ENCODE data around the gene MOB1A. TPM values are rescaled to one million over a fixed set of nuclear protein-coding genes. Genes with fewer than 3 reads are reported as not detected.

Gene MOB1A
- total RNA-seq, 1 donor from 2014 or later, result 96.4 TPM

DNA sequence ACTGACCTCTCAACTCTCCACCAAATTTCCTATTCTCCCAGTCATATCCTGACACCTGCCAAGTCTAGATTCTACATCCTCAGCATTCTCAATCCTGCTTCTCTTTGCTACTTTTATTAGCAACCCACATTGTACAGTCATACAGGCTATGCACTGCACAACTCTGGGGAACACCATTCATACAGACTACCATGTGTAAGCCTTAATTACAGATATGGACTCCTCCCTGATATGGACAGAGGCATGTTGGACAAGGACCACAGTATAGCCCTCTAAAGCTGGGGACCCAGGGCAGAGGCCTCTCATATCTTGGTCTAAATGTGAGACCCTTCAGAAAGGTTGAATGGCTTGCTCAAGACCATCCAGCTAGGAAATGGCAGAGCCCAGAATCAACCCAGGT lies 67.3 kb downstream of the MOB1A start:
- H3K4me1 Mint-ChIP-seq, result no peaks in the 10 kb centered on the region
- TF ChIP-seq, protein P1, sequence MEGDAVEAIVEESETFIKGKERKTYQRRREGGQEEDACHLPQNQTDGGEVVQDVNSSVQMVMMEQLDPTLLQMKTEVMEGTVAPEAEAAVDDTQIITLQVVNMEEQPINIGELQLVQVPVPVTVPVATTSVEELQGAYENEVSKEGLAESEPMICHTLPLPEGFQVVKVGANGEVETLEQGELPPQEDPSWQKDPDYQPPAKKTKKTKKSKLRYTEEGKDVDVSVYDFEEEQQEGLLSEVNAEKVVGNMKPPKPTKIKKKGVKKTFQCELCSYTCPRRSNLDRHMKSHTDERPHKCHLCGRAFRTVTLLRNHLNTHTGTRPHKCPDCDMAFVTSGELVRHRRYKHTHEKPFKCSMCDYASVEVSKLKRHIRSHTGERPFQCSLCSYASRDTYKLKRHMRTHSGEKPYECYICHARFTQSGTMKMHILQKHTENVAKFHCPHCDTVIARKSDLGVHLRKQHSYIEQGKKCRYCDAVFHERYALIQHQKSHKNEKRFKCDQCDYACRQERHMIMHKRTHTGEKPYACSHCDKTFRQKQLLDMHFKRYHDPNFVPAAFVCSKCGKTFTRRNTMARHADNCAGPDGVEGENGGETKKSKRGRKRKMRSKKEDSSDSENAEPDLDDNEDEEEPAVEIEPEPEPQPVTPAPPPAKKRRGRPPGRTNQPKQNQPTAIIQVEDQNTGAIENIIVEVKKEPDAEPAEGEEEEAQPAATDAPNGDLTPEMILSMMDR (IDR thresholded peaks at IDR 0.05; ENCODE audit: unreplicated experiment), result no peak
- DNase-seq (ENCODE audit: low spot score in 2 of 2, unreplicated experiment in 2 of 2), result no peak
- H3K9me3 Mint-ChIP-seq, result peaks cover 10% of the 10 kb centered on the region
- H3K27me3 Mint-ChIP-seq (ENCODE audit: low read depth), result no peaks in the 10 kb centered on the region
- no peak overlapping the region for H3K4me3 Mint-ChIP-seq
- H3K36me3 Mint-ChIP-seq, result no peaks in the 10 kb centered on the region
- no peak overlapping the region for H3K27ac Mint-ChIP-seq

DNA sequence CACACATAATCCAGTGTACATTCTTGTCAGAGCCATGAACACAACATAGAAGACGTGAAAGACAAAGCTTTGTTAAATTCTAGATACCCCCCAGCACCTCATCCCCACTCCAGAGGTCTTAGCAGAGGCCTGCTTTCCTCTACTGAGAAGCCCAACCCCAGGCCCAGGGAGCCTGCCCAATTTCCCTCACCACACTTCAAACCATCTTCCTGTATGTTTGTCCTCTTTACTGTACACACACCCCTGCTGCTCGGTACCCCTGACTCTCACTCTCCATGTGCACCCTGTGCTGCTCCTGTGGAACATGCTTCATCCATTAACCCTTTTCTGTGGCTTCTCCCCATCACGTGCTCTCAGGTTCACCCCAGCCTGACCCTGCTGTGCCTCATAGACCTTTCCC lies 68.1 kb downstream of the MOB1A start:
- no peaks in the 10 kb centered on the region for H3K27me3 Mint-ChIP-seq (ENCODE audit: low read depth)
- no peak overlapping the region for H3K27ac Mint-ChIP-seq
- H3K4me3 Mint-ChIP-seq, result no peak overlapping the region
- H3K9me3 Mint-ChIP-seq, result peaks cover 10% of the 10 kb centered on the region
- no peaks in the 10 kb centered on the region for H3K36me3 Mint-ChIP-seq
- TF ChIP-seq, protein P1 (IDR thresholded peaks at IDR 0.05; ENCODE audit: unreplicated experiment), result no peak
- no peak for DNase-seq (ENCODE audit: low spot score in 2 of 2, unreplicated experiment in 2 of 2)
- no peaks in the 10 kb centered on the region for H3K4me1 Mint-ChIP-seq

DNA sequence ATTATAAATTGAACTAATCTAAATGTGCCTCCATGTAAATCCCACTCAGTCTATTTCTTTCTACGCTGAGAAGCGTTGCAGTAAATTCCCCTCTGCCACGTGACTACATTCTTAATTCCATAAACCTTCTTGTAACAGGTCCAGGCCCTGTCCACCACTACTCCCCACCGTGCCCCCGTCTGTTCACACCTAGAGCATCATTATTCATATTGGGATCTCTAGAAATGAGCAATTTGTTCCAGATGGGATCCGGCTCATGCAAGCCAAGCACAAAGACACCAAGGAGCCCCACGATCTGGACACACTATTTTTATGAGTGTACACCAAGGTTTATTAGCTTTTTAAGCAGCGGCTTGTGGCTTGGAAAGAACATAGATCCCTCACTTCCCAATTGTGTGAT lies 69.1 kb downstream of the MOB1A start:
- Mint-ChIP-seq H3K9me3 (peaks cover 10% of the 10 kb centered on the region), H3K4me1 (no peaks in the 10 kb centered on the region), H3K27ac (no peak overlapping the region), H3K4me3 (no peak overlapping the region), H3K27me3 (ENCODE audit: low read depth) (no peaks in the 10 kb centered on the region), H3K36me3 (peaks cover 3% of the 10 kb centered on the region)
- TF ChIP-seq, protein P1 (IDR thresholded peaks at IDR 0.05; ENCODE audit: unreplicated experiment), result no peak
- no peak for DNase-seq (ENCODE audit: low spot score in 2 of 2, unreplicated experiment in 2 of 2)

DNA sequence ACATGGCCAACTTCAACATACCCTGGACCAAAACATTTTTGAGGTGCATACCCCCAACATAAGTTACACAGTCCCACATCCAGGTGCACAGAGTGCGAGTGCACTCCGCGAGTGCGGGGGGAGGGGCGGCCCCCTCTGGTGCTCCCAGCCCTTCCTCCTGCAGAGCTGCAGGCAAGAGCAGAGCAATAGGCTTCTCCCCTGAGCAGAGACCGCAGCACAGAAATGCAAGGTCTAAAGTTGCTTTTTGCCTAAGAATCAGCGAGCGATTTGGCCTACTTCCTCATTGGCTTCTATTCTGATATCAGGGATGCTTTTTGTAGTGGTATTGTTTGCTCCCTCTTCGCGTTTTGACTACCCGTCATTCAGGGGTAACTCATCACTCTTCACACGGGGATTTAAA lies 71.6 kb downstream of the MOB1A start:
- Mint-ChIP-seq H3K27me3 (ENCODE audit: low read depth) (no peaks in the 10 kb centered on the region), H3K4me3 (no peak overlapping the region), H3K36me3 (peaks cover 8% of the 10 kb centered on the region), H3K4me1 (no peaks in the 10 kb centered on the region), H3K27ac (no peak overlapping the region), H3K9me3 (no peaks in the 10 kb centered on the region)
- DNase-seq (ENCODE audit: low spot score in 2 of 2, unreplicated experiment in 2 of 2), result no peak
- TF ChIP-seq, protein P1 (IDR thresholded peaks at IDR 0.05; ENCODE audit: unreplicated experiment), result no peak

DNA sequence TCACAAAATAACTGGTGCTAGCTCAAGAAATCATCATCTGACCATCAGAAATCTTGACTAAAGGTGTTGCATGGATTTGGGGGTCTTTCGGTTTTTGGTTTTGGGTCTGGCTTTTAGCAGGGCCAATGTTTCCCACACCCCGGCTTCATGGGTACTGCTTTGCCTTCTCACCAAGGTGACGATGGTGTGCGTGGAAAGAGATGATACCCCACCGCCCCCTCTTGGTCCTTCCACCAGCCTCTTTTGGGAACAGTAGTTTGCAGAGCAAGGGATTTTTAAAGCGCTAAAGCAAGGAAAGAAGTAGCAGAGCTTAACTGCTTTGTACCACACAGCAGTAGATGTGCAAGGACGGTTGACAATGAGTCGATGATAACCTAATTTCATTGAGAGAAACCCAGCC lies 73.3 kb downstream of the MOB1A start:
- Mint-ChIP-seq H3K9me3 (no peaks in the 10 kb centered on the region), H3K27me3 (ENCODE audit: low read depth) (no peaks in the 10 kb centered on the region), H3K36me3 (peaks cover 16% of the 10 kb centered on the region), H3K4me1 (no peaks in the 10 kb centered on the region), H3K4me3 (no peak overlapping the region), H3K27ac (no peak overlapping the region)
- DNase-seq (ENCODE audit: low spot score in 2 of 2, unreplicated experiment in 2 of 2), result no peak
- TF ChIP-seq, protein P1 (IDR thresholded peaks at IDR 0.05; ENCODE audit: unreplicated experiment), result no peak

DNA sequence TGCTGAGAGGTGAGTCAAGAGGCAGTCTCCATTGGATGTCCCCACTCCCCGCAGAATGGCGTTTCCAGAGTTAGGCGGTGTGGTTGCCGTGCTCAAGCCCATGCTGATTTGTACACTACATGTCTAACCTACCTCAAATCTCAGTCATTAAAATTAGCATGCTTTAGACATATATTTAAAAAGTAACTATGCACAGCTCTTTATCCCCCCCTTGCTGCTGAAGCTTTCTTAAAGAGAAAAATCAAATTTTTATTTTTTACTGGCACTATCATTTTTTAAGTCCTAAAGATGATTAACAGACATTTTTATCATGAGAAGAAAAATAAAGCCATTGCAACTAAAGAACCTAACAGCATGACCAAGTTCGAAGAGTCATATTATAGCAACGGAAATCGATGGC lies 73.8 kb downstream of the MOB1A start:
- no peaks in the 10 kb centered on the region for H3K4me1 Mint-ChIP-seq
- H3K27me3 Mint-ChIP-seq (ENCODE audit: low read depth), result no peaks in the 10 kb centered on the region
- no peaks in the 10 kb centered on the region for H3K9me3 Mint-ChIP-seq
- no peak overlapping the region for H3K27ac Mint-ChIP-seq
- peaks cover 17% of the 10 kb centered on the region for H3K36me3 Mint-ChIP-seq
- TF ChIP-seq, protein P1 (IDR thresholded peaks at IDR 0.05; ENCODE audit: unreplicated experiment), result no peak
- no peak overlapping the region for H3K4me3 Mint-ChIP-seq
- no peak for DNase-seq (ENCODE audit: low spot score in 2 of 2, unreplicated experiment in 2 of 2)
